GM19099 (cell line): ENCODE data around the gene NIPSNAP2.

Experiments
- POLR2A ChIP-seq: IDR thresholded peaks from 3 replicates; pipeline ENCODE4 v1.6.1; 2011; ENCODE audit warnings: low read depth; ENCODE audit not compliant: insufficient read length; ENCODE audit errors: extremely low read depth

The NIPSNAP2 gene

DNA sequence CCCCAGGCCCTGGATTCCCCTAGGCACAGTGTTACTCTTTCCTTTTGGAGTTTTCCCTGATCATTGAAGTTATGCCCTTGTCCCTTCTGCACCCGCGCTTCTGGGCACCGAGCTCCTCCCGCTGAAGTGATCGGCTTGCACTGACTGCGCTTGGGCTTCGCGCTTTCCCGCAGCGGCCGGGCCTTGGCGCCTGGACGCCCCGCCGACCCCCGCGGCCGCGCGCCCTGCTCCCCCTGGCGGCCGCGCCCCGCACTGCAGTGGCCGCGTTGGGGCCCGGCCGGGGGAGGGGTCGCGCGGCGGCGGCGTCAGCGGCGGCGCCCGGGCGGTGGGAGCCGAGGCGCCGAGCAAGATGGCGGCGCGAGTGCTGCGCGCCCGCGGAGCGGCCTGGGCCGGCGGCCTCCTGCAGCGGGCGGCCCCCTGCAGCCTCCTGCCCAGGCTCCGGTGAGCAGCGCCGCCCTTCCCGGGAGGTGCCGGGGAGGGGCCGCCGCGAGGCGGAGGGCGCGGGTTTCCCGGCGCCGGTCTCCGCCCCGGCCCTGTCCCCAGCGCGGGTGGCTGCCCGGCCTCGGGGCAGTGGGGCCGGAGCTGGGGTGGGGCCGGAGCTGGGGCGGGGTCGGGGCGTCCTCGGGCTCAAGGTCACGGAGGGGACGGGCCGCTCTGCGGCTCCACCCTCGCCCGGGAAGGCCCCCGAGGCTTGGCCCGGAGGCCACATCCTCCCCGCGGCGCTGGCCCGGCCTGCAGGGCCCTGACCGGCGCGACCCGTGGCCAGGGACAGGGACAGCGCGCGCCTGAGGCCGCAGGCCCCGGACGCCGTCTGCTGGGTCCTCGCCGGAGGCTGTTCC lies at the start of gene NIPSNAP2:
NIPSNAP2 (plus strand) TSS at position 325 of the 839 bp plus-strand sequence; CDS start at position 350, 25 bp downstream.
- peak; percentile 90 for TF ChIP-seq POLR2A

DNA sequence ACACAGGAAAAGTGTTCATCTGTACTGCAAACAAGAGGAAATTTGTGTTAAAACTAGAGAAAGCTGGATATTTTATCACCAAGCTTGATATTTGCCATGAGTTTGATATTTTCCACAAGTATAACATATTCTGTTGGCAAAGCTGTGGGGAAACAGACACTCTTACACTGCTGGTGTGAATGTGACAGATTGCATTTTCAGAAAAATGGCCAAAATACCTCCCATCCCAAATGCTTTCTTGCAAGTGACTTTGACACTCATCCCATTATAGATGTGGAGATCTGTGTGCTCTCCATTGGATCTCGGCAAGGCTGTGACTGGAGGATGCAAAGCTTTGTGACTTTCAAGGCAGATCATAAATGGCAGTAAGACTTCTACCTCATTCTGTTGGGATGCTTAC lies 46.6 kb upstream of the NIPSNAP2 start:
- TF ChIP-seq POLR2A = no peak

DNA sequence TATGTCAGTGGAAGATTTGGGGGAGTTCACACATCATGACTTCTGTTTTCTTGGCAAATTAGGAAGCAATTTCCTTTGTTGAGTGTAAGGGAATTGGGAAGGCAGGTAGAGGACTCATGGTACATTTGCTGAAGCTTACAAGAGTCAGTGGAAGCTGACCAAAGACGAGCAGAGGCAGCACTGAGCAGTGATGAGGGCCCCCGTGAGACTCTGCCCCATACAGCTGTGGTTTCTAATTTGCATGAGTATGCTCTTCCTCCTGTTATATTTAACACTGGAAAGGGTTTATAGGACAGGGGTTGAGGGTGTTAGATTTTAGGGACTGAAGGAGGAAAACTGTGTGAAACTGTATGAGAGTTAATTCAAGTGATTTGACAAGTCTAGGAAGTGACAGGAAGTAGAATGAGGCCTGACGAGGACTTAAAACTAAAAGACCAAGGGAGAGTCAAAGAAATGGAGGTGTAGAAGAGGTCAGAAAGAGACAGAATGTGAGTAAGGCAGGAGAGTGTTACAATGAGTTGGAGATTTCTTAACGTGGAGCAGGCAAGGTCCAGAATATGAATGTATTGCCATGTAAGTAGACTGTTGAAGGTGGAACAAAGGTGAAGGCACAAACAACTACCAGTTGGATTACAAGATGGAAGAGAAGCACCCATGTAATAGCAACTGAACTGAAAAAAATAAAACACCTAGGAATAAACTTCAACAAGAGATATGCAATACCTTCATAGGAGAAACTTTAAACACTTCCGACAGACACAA lies 36.2 kb upstream of the NIPSNAP2 start:
- no peak for TF ChIP-seq POLR2A

DNA sequence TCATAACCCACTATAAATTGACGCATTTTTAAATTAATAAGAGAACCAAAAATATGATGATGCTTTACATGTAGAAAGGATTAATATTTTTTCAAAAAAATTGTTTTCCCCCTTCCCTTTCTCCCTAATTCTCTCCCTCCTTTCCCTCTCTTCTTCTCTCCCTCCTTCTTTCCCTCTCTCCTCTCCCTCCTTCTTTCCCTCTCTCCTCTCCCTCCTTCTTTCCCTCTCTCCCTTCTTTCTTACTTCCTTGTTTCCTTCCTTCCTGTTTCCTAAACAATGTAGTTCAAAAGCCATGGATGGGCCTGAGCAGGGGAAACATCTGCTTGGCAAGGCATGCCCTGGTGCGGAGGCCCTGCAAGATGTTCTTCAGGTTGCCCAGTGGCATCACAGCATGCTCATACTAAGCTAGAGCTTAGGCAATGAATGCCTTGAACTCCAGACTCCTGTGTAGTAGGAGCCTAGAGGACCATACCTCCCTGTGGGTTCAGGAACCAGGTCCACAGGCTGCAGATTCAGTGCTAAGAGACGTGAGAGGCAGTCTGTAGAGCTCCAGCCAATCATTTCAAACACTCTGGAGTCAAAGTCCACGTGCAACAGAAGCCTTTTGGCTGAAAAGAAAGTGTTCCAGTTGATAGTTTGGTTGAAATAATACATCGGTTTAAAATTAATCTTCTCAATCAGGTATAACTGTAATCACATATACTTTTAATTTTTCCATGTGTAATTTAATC lies 32.8 kb upstream of the NIPSNAP2 start:
- TF ChIP-seq POLR2A = no peak

DNA sequence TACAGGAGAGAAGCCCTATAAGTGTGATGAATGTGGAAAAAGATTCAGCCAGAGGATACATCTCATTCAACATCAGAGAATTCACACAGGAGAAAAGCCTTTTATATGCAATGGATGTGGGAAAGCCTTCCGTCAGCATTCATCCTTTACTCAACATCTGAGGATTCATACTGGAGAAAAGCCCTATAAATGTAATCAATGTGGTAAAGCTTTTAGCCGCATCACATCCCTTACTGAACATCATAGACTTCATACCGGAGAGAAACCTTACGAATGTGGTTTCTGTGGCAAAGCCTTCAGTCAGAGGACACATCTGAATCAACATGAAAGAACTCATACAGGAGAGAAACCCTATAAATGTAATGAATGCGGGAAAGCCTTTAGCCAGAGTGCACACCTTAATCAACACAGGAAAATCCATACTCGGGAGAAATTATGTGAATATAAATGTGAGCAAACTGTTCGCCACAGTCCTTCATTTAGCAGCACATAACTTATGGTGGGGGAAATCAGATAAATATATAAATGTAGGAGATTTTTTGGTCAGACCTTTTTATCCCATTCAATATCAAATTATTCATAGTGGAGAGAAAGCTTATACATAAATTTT lies 24.8 kb upstream of the NIPSNAP2 start:
- TF ChIP-seq POLR2A = no peak

DNA sequence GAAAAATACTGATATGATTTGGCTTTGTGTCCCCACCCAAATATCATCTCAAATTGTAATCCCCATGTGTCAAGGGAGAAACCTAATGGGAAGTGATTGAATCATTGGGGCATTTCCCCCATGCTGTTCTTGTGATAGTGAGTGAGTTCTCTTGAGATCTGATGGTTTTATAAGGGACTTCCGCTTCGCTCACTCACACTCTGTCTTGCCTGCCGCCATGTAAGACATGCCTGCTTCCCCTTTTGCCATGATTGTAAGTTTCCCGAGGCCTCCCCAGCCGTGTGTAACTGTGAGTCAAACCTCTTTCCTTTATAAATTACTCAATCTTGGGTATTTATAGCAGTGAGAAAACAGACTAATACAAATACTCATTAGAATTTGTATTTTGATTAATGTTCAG lies 17.8 kb upstream of the NIPSNAP2 start:
- no peak for TF ChIP-seq POLR2A

DNA sequence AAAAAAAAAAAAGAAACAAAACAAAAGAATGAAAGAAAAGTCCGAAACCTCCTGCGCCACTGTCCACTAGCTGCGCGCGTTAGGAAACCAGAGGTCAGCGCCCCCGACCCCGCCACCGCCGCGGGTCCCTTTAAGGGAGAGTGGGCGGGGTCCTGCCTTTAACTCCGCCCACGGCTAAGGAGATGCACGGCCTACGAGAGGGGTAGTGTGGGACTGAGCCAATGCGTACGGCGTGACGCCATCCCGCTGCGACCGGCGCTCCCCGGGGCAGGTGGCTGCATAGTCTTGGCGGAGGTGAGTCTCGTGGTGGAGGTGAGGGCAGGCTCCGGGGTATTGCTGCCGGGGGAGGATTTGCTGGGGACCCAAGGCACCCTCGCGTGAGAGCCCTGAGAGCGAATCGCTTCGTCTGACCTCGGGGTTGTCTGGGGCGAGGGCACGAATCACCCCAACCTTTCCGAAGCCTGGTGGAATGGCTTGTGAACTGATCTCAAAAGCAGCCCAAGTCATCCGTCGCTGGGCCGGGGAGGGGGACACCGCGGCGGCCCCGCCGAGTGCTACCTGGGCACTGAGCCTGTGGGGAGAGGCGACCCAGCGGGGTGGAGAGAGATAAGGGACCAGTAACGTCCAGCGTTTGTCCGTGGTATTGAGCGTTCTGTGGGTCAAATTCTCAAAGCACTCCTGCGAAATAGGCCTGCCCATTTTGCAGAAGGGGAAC lies 12.6 kb upstream of the NIPSNAP2 start, which contains the start of gene MRPS17:
MRPS17 (plus strand) TSS at position 241 of the 715 bp plus-strand sequence. CDS start 1,319 bp downstream, outside the sequence.
- peak; percentile 92 for TF ChIP-seq POLR2A

DNA sequence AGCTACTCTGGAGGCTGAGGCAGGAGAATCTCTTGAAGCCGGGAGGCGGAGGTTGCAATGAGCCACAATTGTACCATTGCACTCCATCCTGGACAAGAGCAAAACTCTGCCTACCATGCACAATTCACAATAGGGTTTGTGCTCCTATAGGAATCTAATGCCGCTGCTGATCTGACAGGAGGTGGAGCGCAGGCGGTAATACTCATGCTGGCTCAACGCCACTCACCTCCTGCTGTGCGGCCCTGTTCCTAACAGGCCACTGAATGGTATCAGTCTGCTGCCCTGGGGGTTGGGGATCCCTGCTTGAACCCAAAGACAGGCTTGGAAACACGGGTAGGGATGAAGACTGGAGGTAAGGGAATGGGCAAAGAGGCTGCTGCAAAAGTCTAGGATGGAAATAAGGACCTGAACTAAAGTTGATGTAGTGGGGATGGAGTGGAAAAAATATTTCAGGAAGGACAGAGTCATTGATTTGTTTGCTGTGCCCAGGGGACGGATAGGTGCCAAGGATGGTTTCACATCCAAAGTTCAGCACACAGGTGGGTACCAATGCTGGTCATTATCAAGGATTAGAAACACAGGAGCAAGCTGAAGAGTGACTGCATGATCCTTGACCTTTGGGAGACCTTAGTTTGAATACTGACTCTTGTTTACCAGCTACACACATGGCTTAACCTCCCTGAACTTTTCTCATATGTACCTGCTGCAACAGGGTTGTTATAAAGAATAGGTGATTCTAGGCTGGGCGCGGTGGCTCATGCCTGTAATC lies 10.5 kb upstream of the NIPSNAP2 start:
- TF ChIP-seq POLR2A = no peak

DNA sequence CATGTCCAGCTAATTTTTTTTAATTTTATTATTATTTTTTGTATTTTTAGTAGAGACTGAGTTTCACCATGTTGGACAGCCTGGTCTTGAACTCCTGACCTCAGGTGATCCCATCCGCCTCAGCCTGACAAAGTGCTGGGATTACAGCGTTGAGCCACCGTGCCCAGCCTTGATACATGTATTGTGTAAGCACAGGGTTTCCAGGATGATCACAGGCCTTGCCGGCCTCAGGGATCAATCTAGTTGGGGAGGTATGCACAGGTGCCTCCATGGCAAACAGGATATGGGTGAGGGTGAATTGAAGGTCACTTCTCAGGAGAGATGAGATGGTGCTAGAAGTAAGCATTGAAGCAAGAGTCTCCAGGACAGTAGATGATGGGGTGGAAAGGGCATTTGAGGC lies 7.2 kb upstream of the NIPSNAP2 start:
- no peak for TF ChIP-seq POLR2A

DNA sequence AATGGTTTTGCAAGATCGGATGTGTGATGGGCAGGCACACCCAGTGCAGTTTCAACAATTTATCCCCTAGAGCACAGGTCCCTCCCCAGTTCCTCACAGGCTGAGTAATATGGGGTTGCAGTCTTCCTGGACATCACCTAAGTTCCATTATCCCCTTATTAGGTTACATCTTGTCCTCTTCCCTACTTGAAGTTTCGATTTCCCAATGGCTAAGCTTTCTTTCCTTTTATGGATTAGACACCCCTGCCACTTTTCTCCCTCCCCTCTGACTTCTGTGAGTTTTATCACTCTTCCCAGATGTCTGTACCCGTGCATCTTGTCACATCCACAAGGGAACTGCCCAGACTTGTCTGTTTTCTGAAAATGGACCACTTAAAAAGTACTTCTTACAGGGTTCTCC lies 2.4 kb upstream of the NIPSNAP2 start:
- TF ChIP-seq POLR2A = no peak

DNA sequence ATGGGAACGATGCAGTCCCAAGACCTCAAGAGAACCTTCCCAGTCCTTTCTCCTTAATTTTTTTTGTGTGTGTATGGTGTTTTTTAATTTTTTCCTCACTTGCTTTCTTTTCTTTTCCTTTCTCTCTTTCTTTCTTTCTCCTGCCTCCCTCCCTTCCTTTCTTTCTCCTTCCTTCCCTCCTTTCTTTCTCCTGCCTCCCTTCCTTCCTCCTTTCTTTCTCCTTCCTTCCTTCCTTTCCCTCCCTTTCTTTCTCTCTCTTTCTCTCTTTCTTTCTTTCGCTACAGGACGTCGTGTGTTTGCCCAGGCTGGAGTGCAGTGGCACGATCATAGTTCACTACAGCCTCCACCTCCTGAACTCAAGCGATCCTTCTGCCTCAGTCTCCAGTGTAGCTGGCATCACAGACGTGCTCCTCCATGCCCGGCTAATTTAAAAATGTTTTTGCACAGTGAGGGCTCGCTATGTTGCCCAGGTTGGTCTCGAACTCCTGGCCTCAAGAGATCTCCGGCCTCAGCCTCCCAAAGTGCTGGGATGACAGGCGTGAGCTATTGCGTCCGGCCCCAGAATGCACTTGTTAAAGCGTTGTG lies 709 bp upstream of the NIPSNAP2 start:
- TF ChIP-seq POLR2A = no peak

DNA sequence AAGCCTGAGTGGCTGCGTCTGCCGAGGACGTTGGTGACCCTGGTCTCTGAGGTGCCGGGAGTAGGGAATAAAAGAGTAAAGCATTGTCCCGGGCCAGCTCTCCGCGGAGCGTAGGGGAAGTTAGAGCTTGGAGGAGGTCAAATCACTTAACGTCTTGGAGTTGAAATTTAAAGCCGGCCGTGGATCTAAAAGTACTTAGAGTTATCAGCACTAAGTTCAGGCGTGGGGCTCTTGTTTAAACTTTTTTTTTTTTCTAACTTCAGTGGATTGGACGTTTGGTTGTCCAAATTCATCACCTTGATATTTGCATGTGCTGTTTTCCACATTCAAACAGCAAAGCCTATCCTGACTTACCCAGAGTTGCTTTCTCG lies 700 bp downstream of the NIPSNAP2 start:
- no peak for TF ChIP-seq POLR2A

DNA sequence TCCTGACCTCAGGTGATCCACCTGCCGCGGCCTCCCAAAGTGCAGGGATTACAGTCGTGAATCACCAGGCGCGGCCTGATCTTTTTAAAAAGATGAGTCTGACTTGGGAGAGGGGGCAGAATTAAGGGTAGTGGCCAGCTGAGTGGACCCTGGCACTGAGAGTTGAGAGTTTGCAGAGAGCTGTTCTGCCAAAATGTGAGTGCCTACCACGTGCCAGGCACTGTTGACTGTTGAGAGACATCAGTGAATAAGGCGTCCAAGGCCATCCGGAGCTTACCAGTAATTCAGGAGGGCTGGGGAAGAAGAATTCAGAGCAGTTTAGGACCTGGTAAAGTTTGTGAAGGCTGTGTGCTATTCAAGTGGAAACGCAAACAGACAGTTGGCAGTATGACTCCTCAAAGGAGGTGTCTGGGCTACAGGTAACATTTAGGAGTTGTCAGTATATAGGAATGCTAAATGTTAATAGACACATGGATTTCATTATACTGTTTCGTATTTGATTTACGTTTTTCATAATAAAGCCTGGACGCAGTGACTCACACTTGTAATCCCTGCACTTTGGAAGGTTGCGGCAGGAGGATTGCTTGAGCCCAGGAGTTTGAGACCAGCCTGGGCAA lies 1.5 kb downstream of the NIPSNAP2 start:
- TF ChIP-seq POLR2A = no peak
